HCT116 (cell line): ENCODE measurements around the gene REEP3. TPM values are rescaled to one million over a fixed set of nuclear protein-coding genes. Genes with fewer than 3 reads are reported as not detected.

Source experiments
- ATAC-seq: fragments of 200-7000 bp; cut with Tn5 transposase; 2 replicates; pipeline ENCODE4 v1.9.1; 2020; ENCODE audit warnings: mild to moderate bottlenecking, moderate library complexity
- BruUV-seq: library from RNA; stranded (reverse); fragments of 400-500 nt; replicated peaks from 2 replicates; lab custom pipeline; 2021; lab: Mats Ljungman, UMichigan
- CTCF ChIA-PET: fragments of 300-600 bp; sonication (Branson Sonifier 250); formaldehyde crosslinking; loops from one replicate; lab custom pipeline; 2021; ENCODE audit warnings: antibody characterized with exemption; lab: Charles Lee
- POLR2A ChIA-PET: fragments of 300-600, 350-600 bp; sonication (Branson Sonifier 250); formaldehyde crosslinking; loops from one replicate; lab custom pipeline; 2021; ENCODE audit warnings: antibody characterized with exemption; lab: Charles Lee
- RAD21 ChIA-PET, 2 experiments: fragments of 300-600 bp; sonication (Branson Sonifier 250); formaldehyde crosslinking; loops; one replicate each; lab custom pipeline; 2023; ENCODE audit warnings: low total read pairs in 2 of 2; ENCODE audit not compliant: uncharacterized antibody in 2 of 2, unreplicated experiment in 2 of 2, low non-redundant PET in 1 of 2; lab: Charles Lee
- DNase-seq: peaks from one replicate; pipeline ENCODE4 v3.0.0-alpha.2; 2010; ENCODE audit warnings: low read depth, low spot score
- H2AFZ ChIP-seq: fragments of 200-600 bp; shearing (Covaris generic), sonication (generic); 2 replicates; pipeline ENCODE4 v1.6.1; 2017; ENCODE audit warnings: low read depth, mixed run types, mixed read lengths, antibody characterized with exemption, low read length; ENCODE audit not compliant: poor library complexity, severe bottlenecking
- H3K27ac ChIP-seq: 2 replicates; pipeline ENCODE4 v1.5.1; 2012; ENCODE audit warnings: low read depth, low read length
- H3K27me3 ChIP-seq: fragments of 200-600 bp; sonication (generic); 2 replicates; pipeline ENCODE4 v1.6.1; 2016; ENCODE audit warnings: mixed run types, low read length, mixed read lengths; ENCODE audit not compliant: insufficient read depth
- H3K36me3 ChIP-seq, 2 experiments: fragments of 200-500 bp in 1 of 2; fragments of 200-600 bp in 1 of 2; sonication (Bioruptor generic) in 1 of 2; sonication (generic) in 1 of 2; 2 replicates each; pipeline versions ENCODE4 v1.5.1 to v1.6.1; 2014 to 2016; ENCODE audit warnings: low read length in 2 of 2, inconsistent platforms in 1 of 2, mixed read lengths in 1 of 2, mixed run types in 1 of 2; ENCODE audit not compliant: insufficient read depth in 2 of 2, control insufficient read depth in 1 of 2
- H3K4me1 ChIP-seq, 2 experiments: fragments of 200-600 bp in 1 of 2; sonication (generic) in 1 of 2; 2 replicates each; pipeline versions ENCODE4 v1.5.1 to v1.6.1; 2012 to 2017; ENCODE audit warnings: low read length in 2 of 2, inconsistent platforms in 1 of 2, mild to moderate bottlenecking in 1 of 2, mixed read lengths in 1 of 2, mixed run types in 1 of 2, moderate library complexity in 1 of 2; ENCODE audit not compliant: insufficient read depth in 2 of 2, control insufficient read depth in 1 of 2
- H3K4me2 ChIP-seq: fragments of 200-600 bp; sonication (generic); 2 replicates; pipeline ENCODE4 v1.6.1; 2017; ENCODE audit warnings: mixed run types, low read length, mixed read lengths
- H3K4me3 ChIP-seq, 2 experiments: fragments of 200-600 bp in 1 of 2; sonication (generic) in 1 of 2; replicated peaks in 1 of 2; 2 replicates each; pipeline ENCODE4 v1.5.1; 2011 to 2016; ENCODE audit warnings: low read length in 2 of 2, control low read depth in 1 of 2, low read depth in 1 of 2, mild to moderate bottlenecking in 1 of 2, mixed read lengths in 1 of 2, mixed run types in 1 of 2
- H3K79me2 ChIP-seq: fragments of 200-600 bp; sonication (generic); 2 replicates; pipeline ENCODE4 v1.6.1; 2017; ENCODE audit warnings: mild to moderate bottlenecking, mixed run types, low read length, moderate library complexity, mixed read lengths; ENCODE audit not compliant: insufficient read depth
- H3K9ac ChIP-seq: fragments of 200-600 bp; sonication (generic); 2 replicates; pipeline ENCODE4 v1.6.1; 2016; ENCODE audit warnings: low read length, mixed read lengths
- H3K9me2 ChIP-seq: fragments of 200-600 bp; sonication (generic), shearing (Covaris generic); 2 replicates; pipeline ENCODE4 v1.6.1; 2017; ENCODE audit warnings: mixed run types, mild to moderate bottlenecking, moderate library complexity; ENCODE audit not compliant: insufficient read depth
- H3K9me3 ChIP-seq, 2 experiments: fragments of 200-500 bp in 1 of 2; fragments of 200-600 bp in 1 of 2; sonication (Bioruptor generic) in 1 of 2; sonication (generic) in 1 of 2; 2 replicates each; pipeline ENCODE4 v1.6.1; 2014 to 2017; ENCODE audit warnings: low read length in 2 of 2, mixed read lengths in 2 of 2, inconsistent platforms in 1 of 2, low read depth in 1 of 2, mild to moderate bottlenecking in 1 of 2, mixed run types in 1 of 2, moderate library complexity in 1 of 2; ENCODE audit not compliant: control insufficient read depth in 1 of 2, insufficient read depth in 1 of 2
- H4K20me1 ChIP-seq: fragments of 200-600 bp; sonication (generic), shearing (Covaris generic); 2 replicates; pipeline ENCODE4 v1.6.1; 2017; ENCODE audit warnings: mixed run types, mild to moderate bottlenecking, moderate library complexity; ENCODE audit not compliant: insufficient read depth
- CTCF ChIP-seq, 3 experiments: fragments of 200-600 bp in 1 of 3; sonication (generic) in 1 of 3; IDR thresholded peaks in 2 of 3; conservative IDR thresholded peaks in 1 of 3; 2 replicates each; pipeline ENCODE4 v1.5.1; 2012 to 2017; ENCODE audit warnings: low read depth in 2 of 3, low read length in 2 of 3, antibody characterized with exemption in 1 of 3, borderline replicate concordance in 1 of 3, control low read depth in 1 of 3, mild to moderate bottlenecking in 1 of 3, mixed read lengths in 1 of 3, mixed run types in 1 of 3, moderate library complexity in 1 of 3; ENCODE audit not compliant: insufficient read depth in 1 of 3
- ELF1 ChIP-seq: IDR thresholded peaks from 2 replicates; pipeline ENCODE4 v1.6.1; 2012; ENCODE audit warnings: low read depth, borderline replicate concordance
- SRF ChIP-seq: IDR thresholded peaks from 2 replicates; pipeline ENCODE4 v1.6.1; 2012; ENCODE audit warnings: low read depth
- TCF7L2 ChIP-seq: IDR thresholded peaks from 2 replicates; pipeline ENCODE4 v1.7.0; 2011; ENCODE audit warnings: borderline replicate concordance, inconsistent platforms; ENCODE audit not compliant: insufficient read depth, insufficient read length; ENCODE audit errors: extremely low read depth
- ZBTB33 ChIP-seq: IDR thresholded peaks from 2 replicates; pipeline ENCODE4 v1.6.1; 2011; ENCODE audit warnings: mild to moderate bottlenecking, low read length, moderate library complexity; ENCODE audit not compliant: insufficient replicate concordance; ENCODE audit errors: extremely low read depth
- ZFX ChIP-seq: fragments of 450-650 bp; IDR thresholded peaks from 2 replicates; pipeline ENCODE4 v1.6.1; 2017
- intact Hi-C: fragments of 100-400 bp; cut with micrococcal nuclease; formaldehyde crosslinking; loops from 2 replicates; pipeline ENCODE4 v1.10.0; 2022
- total RNA-seq: library from RNA; stranded (reverse); gene quantifications from one replicate; pipeline ENCODE4 v1.2.1, GENCODE V29; 2021; ENCODE audit not compliant: unreplicated experiment

REEP3 gene
- total RNA-seq, 1 experiment from 2014 or later: 41.3 TPM

- Histone ChIP-seq H3K4me2 (peak overlapping the region; percentile 2; the same call in 1 of the 2 replicates), H3K4me3 (no peak overlapping the region), H3K79me2 (no peaks in the 10 kb centered on the region), H2AFZ (no peak overlapping the region), H3K36me3 (no peaks in the 10 kb centered on the region), H4K20me1 (no peaks in the 10 kb centered on the region), H3K4me1 (peaks cover 31 to 48% of the 10 kb centered on the region in 2 experiments), H3K27me3 (no peaks in the 10 kb centered on the region), H3K9ac (no peak overlapping the region), H3K9me2 (no peaks in the 10 kb centered on the region), H3K9me3 (no peaks in the 10 kb centered on the region), H3K27ac (no peak overlapping the region)
- no peak for DNase-seq
- TF ChIP-seq ZBTB33: no peak
- no peak for TF ChIP-seq TCF7L2
- no peak for TF ChIP-seq ELF1
- no peak for TF ChIP-seq ZFX
- no peak for TF ChIP-seq CTCF (IDR thresholded peaks at IDR 0.05 in 2 of 3, conservative IDR thresholded peaks at IDR 0.05 in 1 of 3; ENCODE audit: borderline replicate concordance in 1 of 3, insufficient read depth in 1 of 3, low read depth in 2 of 3, low read length in 2 of 3)
- TF ChIP-seq SRF: no peak
- intact Hi-C loops: loop anchor here (2.0 to 10.0 kb wide), 4 partner anchors 85 to 1033 kb away; partner anchors contain the start of gene JMJD1C
- RAD21 ChIA-PET: interaction anchor here (0.7 to 1.9 kb wide), 2 partner anchors 91 to 461 kb away, joined by 3 to 7 read pairs; no protein-coding TSS in a partner anchor
- POLR2A ChIA-PET: interaction anchor here (1.1 kb wide), 2 partner anchors 92 to 361 kb away, joined by 3 read pairs; no protein-coding TSS in a partner anchor
- ATAC-seq: no peak
- CTCF ChIA-PET: interaction anchor here (1.4 to 5.0 kb wide), 7 partner anchors 8 to 461 kb away, joined by 3 to 51 read pairs (median 4); no protein-coding TSS in a partner anchor
- BruUV-seq: no TSS peak
Measured at GRCh38 chr10:63627881-63628296, 106.7 kb downstream of the REEP3 start.
